ENCODE measurements around the gene USF2. TPM values are rescaled to one million over a fixed set of nuclear protein-coding genes. Genes with fewer than 3 reads are reported as not detected.

USF2 gene
- total RNA-seq, 1 donor from 2014 or later: 132 TPM

DNA sequence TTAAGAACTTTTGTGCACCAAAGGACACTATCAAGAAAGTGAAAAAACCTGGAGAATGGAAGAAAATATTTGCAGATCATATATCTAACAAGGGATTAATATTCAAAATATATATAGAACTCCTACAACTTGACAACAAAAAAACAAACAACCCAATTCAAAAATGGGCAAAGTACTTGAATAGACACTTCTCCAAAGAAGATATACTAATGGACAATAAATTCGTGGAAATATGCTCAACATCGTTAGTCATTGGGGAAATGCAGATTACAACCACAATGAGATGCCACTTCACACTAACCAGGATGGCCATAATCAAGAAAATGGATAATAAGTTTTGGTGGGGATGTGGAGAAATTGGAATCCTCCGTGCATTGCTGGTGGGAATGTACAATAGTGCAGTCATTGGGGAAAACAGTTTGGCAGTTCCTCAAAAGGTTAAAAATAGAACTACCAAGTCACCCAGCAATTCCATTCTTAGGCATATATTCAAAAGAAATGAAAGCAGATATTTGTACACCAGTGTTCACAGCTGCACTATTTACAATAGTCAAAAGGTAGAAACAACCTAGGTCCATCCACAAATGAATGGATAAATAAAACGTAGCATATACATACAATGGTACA, 22.2 kb upstream of the USF2 start:
- peaks cover 14% of the 10 kb centered on the region for H3K27me3 Mint-ChIP-seq (ENCODE audit: unreplicated experiment)
- DNase-seq: no peak
- no peak overlapping the region for H3K27ac Mint-ChIP-seq (ENCODE audit: unreplicated experiment)
- TF ChIP-seq, protein P1, sequence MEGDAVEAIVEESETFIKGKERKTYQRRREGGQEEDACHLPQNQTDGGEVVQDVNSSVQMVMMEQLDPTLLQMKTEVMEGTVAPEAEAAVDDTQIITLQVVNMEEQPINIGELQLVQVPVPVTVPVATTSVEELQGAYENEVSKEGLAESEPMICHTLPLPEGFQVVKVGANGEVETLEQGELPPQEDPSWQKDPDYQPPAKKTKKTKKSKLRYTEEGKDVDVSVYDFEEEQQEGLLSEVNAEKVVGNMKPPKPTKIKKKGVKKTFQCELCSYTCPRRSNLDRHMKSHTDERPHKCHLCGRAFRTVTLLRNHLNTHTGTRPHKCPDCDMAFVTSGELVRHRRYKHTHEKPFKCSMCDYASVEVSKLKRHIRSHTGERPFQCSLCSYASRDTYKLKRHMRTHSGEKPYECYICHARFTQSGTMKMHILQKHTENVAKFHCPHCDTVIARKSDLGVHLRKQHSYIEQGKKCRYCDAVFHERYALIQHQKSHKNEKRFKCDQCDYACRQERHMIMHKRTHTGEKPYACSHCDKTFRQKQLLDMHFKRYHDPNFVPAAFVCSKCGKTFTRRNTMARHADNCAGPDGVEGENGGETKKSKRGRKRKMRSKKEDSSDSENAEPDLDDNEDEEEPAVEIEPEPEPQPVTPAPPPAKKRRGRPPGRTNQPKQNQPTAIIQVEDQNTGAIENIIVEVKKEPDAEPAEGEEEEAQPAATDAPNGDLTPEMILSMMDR (IDR thresholded peaks at IDR 0.05; ENCODE audit: partially characterized antibody, unreplicated experiment): no peak
- peaks cover 3% of the 10 kb centered on the region for H3K36me3 Mint-ChIP-seq (ENCODE audit: unreplicated experiment)
- H3K4me3 Mint-ChIP-seq (ENCODE audit: unreplicated experiment): no peak overlapping the region
- no peaks in the 10 kb centered on the region for H3K4me1 Mint-ChIP-seq (ENCODE audit: low read depth, unreplicated experiment)
- peaks cover 6% of the 10 kb centered on the region for H3K9me3 Mint-ChIP-seq (ENCODE audit: unreplicated experiment)

DNA sequence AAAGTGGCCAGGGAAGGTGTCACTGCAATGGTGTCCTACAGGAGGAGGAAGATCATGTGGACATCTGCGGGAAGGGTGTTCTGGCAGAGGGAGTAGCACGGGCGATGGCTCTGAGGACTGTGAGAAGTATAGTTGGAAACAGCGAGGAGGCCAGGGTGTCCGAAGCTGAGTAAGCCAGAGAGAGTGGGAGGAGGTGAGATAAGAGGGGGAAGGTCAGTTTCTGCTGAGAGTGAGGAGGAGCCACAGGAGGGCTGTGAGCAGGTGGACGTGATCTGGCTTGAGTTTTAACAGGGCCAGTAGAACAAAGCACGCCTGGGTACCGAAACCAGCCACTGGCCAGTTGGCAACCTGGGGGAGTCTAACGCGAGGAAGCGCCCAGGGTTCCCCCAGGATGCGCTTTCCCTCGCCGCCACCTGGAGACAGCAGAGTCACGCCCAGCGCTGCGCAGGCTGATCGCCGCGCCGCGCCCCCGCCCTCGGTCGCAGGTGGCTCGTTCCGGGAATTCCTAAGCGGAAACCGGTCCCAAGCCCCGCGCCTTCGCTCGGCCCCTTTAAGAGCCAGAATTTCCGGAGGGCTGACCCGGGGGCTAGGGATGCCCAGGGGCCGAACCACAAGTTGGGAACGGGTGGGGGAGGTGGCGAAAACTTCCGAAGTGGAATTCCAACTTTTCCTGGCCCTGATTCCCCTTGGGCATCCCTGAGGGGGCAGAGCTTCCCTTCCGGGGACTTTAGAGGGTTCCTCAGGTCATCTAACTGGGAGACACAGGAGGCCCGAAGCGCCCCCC, 21.0 kb upstream of the USF2 start:
- Mint-ChIP-seq H3K4me3 (ENCODE audit: unreplicated experiment) (peak overlapping the region; percentile 82), H3K27me3 (ENCODE audit: unreplicated experiment) (peaks cover 14% of the 10 kb centered on the region), H3K36me3 (ENCODE audit: unreplicated experiment) (no peaks in the 10 kb centered on the region), H3K27ac (ENCODE audit: unreplicated experiment) (no peak overlapping the region), H3K9me3 (ENCODE audit: unreplicated experiment) (peaks cover 6% of the 10 kb centered on the region), H3K4me1 (ENCODE audit: low read depth, unreplicated experiment) (no peaks in the 10 kb centered on the region)
- peak; percentile 45 for DNase-seq
- TF ChIP-seq, protein P1 (IDR thresholded peaks at IDR 0.05; ENCODE audit: partially characterized antibody, unreplicated experiment): no peak

DNA sequence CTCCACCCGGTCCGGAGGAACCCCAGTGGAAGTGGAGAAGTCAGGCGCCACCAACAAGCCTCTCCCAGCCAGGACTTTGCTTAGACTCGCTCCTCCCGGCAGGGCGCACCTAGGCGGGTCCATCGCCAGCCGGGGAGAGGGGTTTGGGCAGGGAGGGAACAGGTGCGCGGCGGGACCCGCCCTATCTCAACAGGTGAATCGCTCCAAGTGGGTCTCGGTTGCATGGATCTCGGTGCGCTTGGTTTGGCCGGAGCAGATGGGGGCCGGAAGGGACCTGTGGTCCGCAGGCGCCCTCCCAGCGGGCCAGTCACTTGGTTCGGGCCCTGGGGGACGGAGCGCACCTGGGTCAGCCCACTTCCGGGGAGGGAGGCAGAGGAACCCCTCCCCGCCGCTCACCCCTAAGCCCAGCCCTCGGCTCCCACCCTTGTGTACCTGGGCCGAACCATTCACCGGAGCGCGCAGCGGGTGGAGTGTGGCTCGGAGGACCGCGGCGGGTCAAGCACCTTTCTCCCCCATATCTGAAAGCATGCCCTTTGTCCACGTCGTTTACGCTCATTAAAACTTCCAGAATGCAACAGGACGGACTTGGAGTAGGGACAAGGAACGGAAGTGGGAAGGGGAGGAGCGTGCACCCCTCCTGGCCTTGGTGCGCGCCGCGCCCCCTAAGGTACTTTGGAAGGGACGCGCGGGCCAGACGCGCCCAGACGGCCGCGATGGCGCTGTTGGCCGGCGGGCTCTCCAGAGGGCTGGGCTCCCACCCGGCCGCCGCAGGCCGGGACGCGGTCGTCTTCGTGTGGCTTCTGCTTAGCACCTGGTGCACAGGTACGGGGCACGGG, 20.2 kb upstream of the USF2 start, which contains the start of gene LSR:
Gene LSR, plus strand, starts transcription at position 693 of the 836 bp plus-strand sequence. Its CDS starts 21 bp downstream, at position 714.
- no peak for DNase-seq
- Mint-ChIP-seq H3K4me1 (ENCODE audit: low read depth, unreplicated experiment) (no peaks in the 10 kb centered on the region), H3K27me3 (ENCODE audit: unreplicated experiment) (peaks cover 14% of the 10 kb centered on the region), H3K9me3 (ENCODE audit: unreplicated experiment) (peaks cover 6% of the 10 kb centered on the region), H3K4me3 (ENCODE audit: unreplicated experiment) (peak within 1 kb of the TSS; percentile 80), H3K36me3 (ENCODE audit: unreplicated experiment) (no peaks in the 10 kb centered on the region), H3K27ac (ENCODE audit: unreplicated experiment) (no peak within 1 kb of the TSS)
- TF ChIP-seq, protein P1 (IDR thresholded peaks at IDR 0.05; ENCODE audit: partially characterized antibody, unreplicated experiment): no peak

DNA sequence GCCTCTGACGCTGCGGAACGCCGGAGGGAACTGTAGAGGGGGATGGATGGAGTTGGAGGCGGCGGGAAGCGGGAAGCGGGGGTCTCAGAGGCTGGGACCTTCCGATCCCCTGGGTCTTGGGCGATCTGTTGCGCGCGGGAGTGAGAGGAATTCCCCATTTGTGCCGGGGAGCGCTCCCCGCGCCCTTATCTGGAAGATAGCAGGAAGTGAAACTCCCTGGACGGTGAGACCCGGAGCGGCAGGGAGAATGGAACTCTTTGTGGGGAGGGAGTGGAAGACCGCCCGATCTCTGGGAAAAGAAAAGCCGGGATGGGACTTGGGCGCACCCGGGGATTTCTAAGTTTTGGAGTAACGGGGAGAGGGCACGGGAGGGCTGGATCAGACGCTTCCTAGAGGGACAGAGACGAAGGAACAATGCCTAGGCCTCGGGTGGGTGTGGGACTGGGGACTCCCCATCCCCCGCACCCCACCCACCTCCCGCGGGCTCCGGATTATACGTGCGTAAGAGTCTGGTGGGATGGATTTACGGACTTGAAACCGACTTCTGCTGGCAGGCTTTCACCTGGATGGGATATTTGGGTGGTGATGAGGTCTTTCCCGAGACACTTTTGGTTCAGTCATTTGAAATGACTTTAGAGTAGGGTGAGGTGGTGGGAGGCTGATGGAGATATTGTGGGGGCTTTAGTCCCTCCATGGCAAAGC, 19.5 kb upstream of the USF2 start:
- TF ChIP-seq, protein P1 (IDR thresholded peaks at IDR 0.05; ENCODE audit: partially characterized antibody, unreplicated experiment): no peak
- Mint-ChIP-seq H3K4me1 (ENCODE audit: low read depth, unreplicated experiment) (no peaks in the 10 kb centered on the region), H3K36me3 (ENCODE audit: unreplicated experiment) (no peaks in the 10 kb centered on the region), H3K4me3 (ENCODE audit: unreplicated experiment) (peak overlapping the region; percentile 78), H3K27ac (ENCODE audit: unreplicated experiment) (no peak overlapping the region), H3K27me3 (ENCODE audit: unreplicated experiment) (peaks cover 14% of the 10 kb centered on the region), H3K9me3 (ENCODE audit: unreplicated experiment) (peaks cover 6% of the 10 kb centered on the region)
- no peak for DNase-seq
